SK-N-MC (cell line): ENCODE measurements around the gene RELL1.

Experiments
- EZH2 ChIP-seq: fragments of 200-600 bp; sonication (generic); IDR thresholded peaks from one replicate; pipeline ENCODE4 v1.6.1; 2017; ENCODE audit warnings: antibody characterized with exemption
- POLR2AphosphoS5 ChIP-seq: IDR thresholded peaks from 2 replicates; pipeline ENCODE4 v1.6.1; 2012; ENCODE audit warnings: mild to moderate bottlenecking, low read depth, low read length, borderline replicate concordance

- TF ChIP-seq EZH2 (no peak), POLR2AphosphoS5 (no peak)
Observed at GRCh38 chr4:37733240-37733867, 47.2 kb upstream of the RELL1 start.
